Cardiac muscle cell (in vitro differentiated cells and primary cell): ENCODE data around the gene MMP2. TPM values are rescaled to one million over a fixed set of nuclear protein-coding genes. Genes with fewer than 3 reads are reported as not detected.

Experiments used
- DNase-seq, 2 donors: peaks; one replicate each; pipeline versions ENCODE4 v3.0.0 to v3.0.0-alpha.2; 2010 to 2017; ENCODE audit warnings: low read depth in 1 of 2, low spot score in 1 of 2
- H3K27ac ChIP-seq: fragments of 200-600 bp; sonication (generic); 2 replicates; pipeline ENCODE4 v1.5.1; 2016
- H3K27me3 ChIP-seq: fragments of 200-600 bp; sonication (generic); 2 replicates; pipeline ENCODE4 v1.6.0; 2016; ENCODE audit warnings: control low read depth
- H3K36me3 ChIP-seq: fragments of 200-600 bp; sonication (generic); 2 replicates; pipeline ENCODE4 v1.5.1; 2016; ENCODE audit warnings: control low read depth
- H3K4me1 ChIP-seq: fragments of 200-600 bp; sonication (generic); 2 replicates; pipeline ENCODE4 v1.8.1; 2017; ENCODE audit warnings: low read depth, mild to moderate bottlenecking, mixed run types
- H3K4me3 ChIP-seq: fragments of 200-600 bp; sonication (generic); 2 replicates; pipeline ENCODE4 v1.5.1; 2016; ENCODE audit warnings: mild to moderate bottlenecking
- H3K9me3 ChIP-seq: fragments of 200-600 bp; sonication (generic); 2 replicates; pipeline ENCODE4 v1.5.1; 2017; ENCODE audit warnings: low read depth, mild to moderate bottlenecking, control low read depth
- polyA plus RNA-seq: library from polyadenylated mRNA; unstranded; fragments of >200 nt; fragmentation: Nextera tagmentation; extraction: Ambion mirVana; gene quantifications from 2 replicates; pipeline ENCODE4 v1.2.1, GENCODE V29; 2016
- total RNA-seq: library from RNA; depleted of rRNA; stranded (reverse); fragments of >200 nt; gene quantifications from 2 replicates; pipeline ENCODE4 v1.2.3, GENCODE V29; 2016
- TF ChIP-seq, protein P1 (sequence below): IDR thresholded peaks from 2 replicates; pipeline ENCODE4 v1.5.1; 2012; ENCODE audit warnings: low read depth, mild to moderate bottlenecking, low read length

The MMP2 gene
- total and polyA plus RNA-seq, 2 experiments from 2014 or later, result 39.9 to 44.3 TPM

DNA sequence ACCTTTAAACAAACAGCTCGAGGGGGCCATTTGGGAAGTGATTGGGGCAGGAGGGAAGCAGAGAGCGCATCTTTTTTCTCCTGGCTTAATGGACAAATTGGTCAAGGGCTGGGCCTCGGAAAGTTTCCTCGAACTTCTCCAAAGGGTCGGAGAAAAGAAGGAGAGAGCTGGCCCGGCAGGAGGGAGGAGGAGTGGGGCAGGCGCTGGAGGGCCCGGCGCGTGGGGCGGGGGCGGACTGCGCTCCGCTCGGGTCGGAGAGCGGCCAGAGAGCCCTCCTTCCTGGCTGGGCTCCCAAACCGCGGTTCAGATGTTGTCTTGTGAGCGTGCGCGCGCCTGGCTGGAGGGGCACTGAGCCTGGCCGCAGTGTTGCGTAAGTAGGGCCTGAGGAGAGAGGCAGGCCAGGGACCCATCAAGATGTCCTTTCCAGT is 1.2 kb downstream of the MMP2 start:
- DNase-seq, result peak; percentile 72 to 98
- Histone ChIP-seq H3K36me3 (no peaks in the 10 kb centered on the region), H3K27me3 (peaks cover 44% of the 10 kb centered on the region), H3K9me3 (no peaks in the 10 kb centered on the region), H3K27ac (no peak overlapping the region), H3K4me1 (peaks cover 6% of the 10 kb centered on the region), H3K4me3 (peak overlapping the region; percentile 41)
- TF ChIP-seq, protein P1, sequence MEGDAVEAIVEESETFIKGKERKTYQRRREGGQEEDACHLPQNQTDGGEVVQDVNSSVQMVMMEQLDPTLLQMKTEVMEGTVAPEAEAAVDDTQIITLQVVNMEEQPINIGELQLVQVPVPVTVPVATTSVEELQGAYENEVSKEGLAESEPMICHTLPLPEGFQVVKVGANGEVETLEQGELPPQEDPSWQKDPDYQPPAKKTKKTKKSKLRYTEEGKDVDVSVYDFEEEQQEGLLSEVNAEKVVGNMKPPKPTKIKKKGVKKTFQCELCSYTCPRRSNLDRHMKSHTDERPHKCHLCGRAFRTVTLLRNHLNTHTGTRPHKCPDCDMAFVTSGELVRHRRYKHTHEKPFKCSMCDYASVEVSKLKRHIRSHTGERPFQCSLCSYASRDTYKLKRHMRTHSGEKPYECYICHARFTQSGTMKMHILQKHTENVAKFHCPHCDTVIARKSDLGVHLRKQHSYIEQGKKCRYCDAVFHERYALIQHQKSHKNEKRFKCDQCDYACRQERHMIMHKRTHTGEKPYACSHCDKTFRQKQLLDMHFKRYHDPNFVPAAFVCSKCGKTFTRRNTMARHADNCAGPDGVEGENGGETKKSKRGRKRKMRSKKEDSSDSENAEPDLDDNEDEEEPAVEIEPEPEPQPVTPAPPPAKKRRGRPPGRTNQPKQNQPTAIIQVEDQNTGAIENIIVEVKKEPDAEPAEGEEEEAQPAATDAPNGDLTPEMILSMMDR, result no peak

DNA sequence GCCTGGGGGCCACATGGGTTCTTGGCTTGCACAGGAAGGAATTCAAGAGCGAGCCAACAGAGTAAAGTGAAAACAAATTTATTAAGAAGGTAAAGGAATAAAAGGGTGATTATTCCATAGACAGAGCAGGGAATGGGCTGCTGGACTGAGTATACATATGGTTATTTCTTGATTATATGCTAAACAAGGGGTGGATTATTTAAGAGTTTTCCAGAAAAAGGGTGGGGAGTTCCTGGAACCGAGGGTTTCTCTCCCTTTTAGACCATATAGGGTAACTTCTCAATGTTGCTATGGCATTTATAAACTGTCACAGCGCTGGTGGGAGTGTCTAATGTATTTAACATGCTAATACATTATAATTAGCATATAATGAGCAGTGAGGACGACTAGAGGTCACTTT is 2.0 kb downstream of the MMP2 start:
- peaks cover 6% of the 10 kb centered on the region for H3K4me1 ChIP-seq
- no peak for DNase-seq
- H3K27me3 ChIP-seq, result peaks cover 41% of the 10 kb centered on the region
- no peak overlapping the region for H3K4me3 ChIP-seq
- H3K27ac ChIP-seq, result no peak overlapping the region
- no peaks in the 10 kb centered on the region for H3K9me3 ChIP-seq
- TF ChIP-seq, protein P1, result no peak
- no peaks in the 10 kb centered on the region for H3K36me3 ChIP-seq

DNA sequence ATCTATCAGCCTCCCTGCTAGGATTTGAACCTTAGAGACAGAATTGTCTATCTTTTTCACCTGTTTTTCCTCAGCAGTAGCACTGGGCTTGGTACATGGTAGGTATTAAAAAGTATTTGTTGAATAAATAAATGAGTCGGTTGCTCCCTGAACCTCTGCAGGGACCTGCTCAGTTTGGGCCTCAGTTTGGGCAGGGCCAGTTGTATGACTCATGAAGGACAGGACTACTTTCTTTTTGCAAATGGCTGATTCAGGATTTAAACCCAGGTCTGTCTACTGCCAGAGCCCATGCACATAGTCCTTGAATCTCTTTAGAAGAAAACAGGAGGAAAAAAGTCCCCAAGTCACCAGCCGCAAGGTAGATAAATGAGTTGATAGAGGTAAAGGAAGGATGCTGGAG is 3.1 kb downstream of the MMP2 start:
- no peaks in the 10 kb centered on the region for H3K36me3 ChIP-seq
- TF ChIP-seq, protein P1, result no peak
- H3K9me3 ChIP-seq, result no peaks in the 10 kb centered on the region
- H3K4me3 ChIP-seq, result no peak overlapping the region
- H3K27me3 ChIP-seq, result peaks cover 38% of the 10 kb centered on the region
- H3K4me1 ChIP-seq, result peaks cover 6% of the 10 kb centered on the region
- H3K27ac ChIP-seq, result no peak overlapping the region
- DNase-seq, result no peak

DNA sequence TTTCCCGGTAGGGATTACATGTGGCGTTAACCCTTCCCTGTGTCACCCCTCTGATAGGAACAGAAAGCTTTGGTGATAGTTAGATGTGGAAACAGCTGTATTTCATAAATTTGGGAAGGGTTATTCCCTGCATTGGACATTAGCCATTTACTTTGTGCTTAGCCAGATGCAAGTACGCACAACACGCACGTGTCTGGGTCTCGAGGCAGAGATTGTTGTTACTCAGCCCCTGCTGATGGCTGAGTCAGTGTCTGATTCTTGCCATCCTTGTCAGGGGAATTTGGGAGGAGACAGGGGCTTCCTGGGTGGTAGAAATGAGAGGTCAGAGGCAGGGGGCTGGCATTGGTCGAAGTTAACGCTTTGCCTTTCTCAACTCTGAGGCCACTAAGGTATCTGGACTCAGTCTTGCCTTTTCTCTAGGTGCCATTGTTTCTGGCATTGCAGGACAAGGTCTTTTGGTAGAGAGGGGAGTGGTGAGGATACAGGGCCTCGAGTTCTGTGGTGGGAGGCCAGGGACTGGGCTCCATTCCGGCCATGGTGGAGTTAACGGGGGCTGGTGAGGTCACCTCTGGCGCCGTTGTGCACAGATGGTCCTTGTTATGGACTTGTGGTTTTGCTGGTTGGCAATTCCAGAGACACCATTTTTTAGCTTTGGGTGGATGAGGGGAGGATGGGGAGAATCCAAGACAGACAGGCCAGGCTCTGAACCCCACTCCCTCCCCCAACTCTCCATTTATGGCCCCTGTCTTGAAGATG is 8.2 kb downstream of the MMP2 start:
- TF ChIP-seq, protein P1, result no peak
- no peak overlapping the region for H3K27ac ChIP-seq
- no peaks in the 10 kb centered on the region for H3K4me1 ChIP-seq
- H3K9me3 ChIP-seq, result no peaks in the 10 kb centered on the region
- H3K4me3 ChIP-seq, result no peak overlapping the region
- H3K36me3 ChIP-seq, result no peaks in the 10 kb centered on the region
- DNase-seq, result peak in 1 of 2 donors; percentile 95
- H3K27me3 ChIP-seq, result no peaks in the 10 kb centered on the region

DNA sequence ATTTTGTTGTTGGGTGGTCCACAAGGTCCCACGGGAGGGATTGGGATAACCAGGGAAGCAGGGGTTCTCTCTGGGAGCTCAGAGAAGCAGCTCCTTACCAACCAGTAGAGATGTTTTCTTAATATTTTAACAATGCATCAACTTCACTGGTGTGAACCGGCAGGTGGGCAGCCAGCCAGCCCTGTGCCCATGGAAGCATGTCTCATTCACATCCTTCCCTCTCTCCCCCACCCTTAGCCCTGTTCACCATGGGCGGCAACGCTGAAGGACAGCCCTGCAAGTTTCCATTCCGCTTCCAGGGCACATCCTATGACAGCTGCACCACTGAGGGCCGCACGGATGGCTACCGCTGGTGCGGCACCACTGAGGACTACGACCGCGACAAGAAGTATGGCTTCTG is 9.3 kb downstream of the MMP2 start:
- no peak for DNase-seq
- Histone ChIP-seq H3K27ac (no peak overlapping the region), H3K4me3 (no peak overlapping the region), H3K27me3 (no peaks in the 10 kb centered on the region), H3K4me1 (no peaks in the 10 kb centered on the region), H3K9me3 (no peaks in the 10 kb centered on the region), H3K36me3 (no peaks in the 10 kb centered on the region)
- TF ChIP-seq, protein P1, result no peak
